Lower leg skin (tissue), 4 donors: Measurements from ENCODE around the gene TXNDC15. TPM values are rescaled to one million over a fixed set of nuclear protein-coding genes. Genes with fewer than 3 reads are reported as not detected.

Experiments
- DNase-seq, 2 donors: peaks; one replicate each; pipeline ENCODE4 v3.0.0-alpha.2; 2019; ENCODE audit warnings: low spot score in 2 of 2
- H3K4me3 ChIP-seq: fragments of 200-600 bp; sonication (generic); 2 replicates; pipeline ENCODE4 v1.5.1; 2017; ENCODE audit warnings: mild to moderate bottlenecking, low read depth; ENCODE audit not compliant: poor library complexity, severe bottlenecking
- POLR2A ChIP-seq, 2 donors: fragments of 450-650 bp; IDR thresholded peaks; one replicate each; pipeline ENCODE4 v1.6.1; 2016 to 2017; ENCODE audit warnings: antibody characterized with exemption in 2 of 2, mild to moderate bottlenecking in 1 of 2, moderate library complexity in 1 of 2
- WGBS, 2 donors: methylation state at CpG; one replicate each; pipeline ENCODE4 v1.1.5; 2018; 5-methylcytosine and 5-hydroxymethylcytosine counted together
- intact Hi-C: fragments of 100-400 bp; cut with DNase I; formaldehyde crosslinking; loops from one replicate; pipeline ENCODE4 v1.15.0; 2023; ENCODE audit warnings: low total_unique reads
- total RNA-seq, 4 donors: library from RNA; depleted of rRNA; stranded (reverse); fragments of >200 nt; gene quantifications; one replicate each; pipeline ENCODE4 v1.1.0, GENCODE V29; 2016
- TF ChIP-seq, protein P1 (sequence below), 3 donors: fragments of 450-650 bp; IDR thresholded peaks; one replicate each; pipeline ENCODE4 v1.5.1; 2016; ENCODE audit warnings: antibody characterized with exemption in 3 of 3, mild to moderate bottlenecking in 3 of 3, moderate library complexity in 2 of 3

TXNDC15 gene
- total RNA-seq, 4 donors from 2014 or later: 32.4 to 71.7 (median 49.7) TPM

- H3K4me3 ChIP-seq: no peak overlapping the region
- TF ChIP-seq, protein P1, sequence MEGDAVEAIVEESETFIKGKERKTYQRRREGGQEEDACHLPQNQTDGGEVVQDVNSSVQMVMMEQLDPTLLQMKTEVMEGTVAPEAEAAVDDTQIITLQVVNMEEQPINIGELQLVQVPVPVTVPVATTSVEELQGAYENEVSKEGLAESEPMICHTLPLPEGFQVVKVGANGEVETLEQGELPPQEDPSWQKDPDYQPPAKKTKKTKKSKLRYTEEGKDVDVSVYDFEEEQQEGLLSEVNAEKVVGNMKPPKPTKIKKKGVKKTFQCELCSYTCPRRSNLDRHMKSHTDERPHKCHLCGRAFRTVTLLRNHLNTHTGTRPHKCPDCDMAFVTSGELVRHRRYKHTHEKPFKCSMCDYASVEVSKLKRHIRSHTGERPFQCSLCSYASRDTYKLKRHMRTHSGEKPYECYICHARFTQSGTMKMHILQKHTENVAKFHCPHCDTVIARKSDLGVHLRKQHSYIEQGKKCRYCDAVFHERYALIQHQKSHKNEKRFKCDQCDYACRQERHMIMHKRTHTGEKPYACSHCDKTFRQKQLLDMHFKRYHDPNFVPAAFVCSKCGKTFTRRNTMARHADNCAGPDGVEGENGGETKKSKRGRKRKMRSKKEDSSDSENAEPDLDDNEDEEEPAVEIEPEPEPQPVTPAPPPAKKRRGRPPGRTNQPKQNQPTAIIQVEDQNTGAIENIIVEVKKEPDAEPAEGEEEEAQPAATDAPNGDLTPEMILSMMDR (IDR thresholded peaks at IDR 0.05): no peak
- no peak for TF ChIP-seq POLR2A (IDR thresholded peaks at IDR 0.05)
- WGBS, 2 donors: 75 to 80% methylated on average over 8 of the region's 8 CpGs
- no peak for DNase-seq
- intact Hi-C loops: loop anchor here (10.0 kb wide), 1 partner anchor 273 kb away; no protein-coding TSS in a partner anchor
These were observed 37.4 kb downstream of the TXNDC15 start for GRCh38 chr5:134911285-134912206.

GRCh38 chr5:134913254-134913653 lies 39.1 kb downstream of the TXNDC15 start:
- WGBS, 2 donors: 81 to 99% methylated on average over 3 of the region's 3 CpGs

DNA sequence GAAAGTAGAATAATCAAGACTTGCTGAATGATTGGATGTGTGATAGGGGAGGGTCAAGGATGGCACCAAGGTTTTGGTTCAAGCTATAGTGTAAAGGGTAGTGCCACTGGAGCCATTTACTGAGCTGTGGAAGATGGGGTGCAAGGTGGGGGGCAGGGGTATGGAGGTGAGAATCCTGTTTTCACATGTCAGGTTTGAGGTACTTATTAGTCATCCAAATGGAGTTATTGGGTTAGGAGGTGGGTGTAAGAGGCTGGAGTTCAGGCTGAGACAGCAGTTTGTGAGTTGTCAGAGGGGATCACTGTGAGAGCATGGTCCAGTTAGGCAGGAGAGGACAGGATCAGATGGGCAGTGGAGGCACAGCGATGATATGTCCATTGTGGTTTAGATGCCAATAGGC lies 39.6 kb downstream of the TXNDC15 start:
- intact Hi-C loops: loop anchor here (10.0 kb wide), 1 partner anchor 271 kb away; no protein-coding TSS in a partner anchor
- DNase-seq: no peak
- TF ChIP-seq POLR2A (IDR thresholded peaks at IDR 0.05): no peak
- TF ChIP-seq, protein P1 (IDR thresholded peaks at IDR 0.05): no peak
- 95 to 100% methylated on average over 1 of the region's 1 CpG for WGBS, 2 donors
- no peak overlapping the region for H3K4me3 ChIP-seq

More at GRCh38 chr5:134913254-134913653, 39.1 kb downstream of the TXNDC15 start:
- H3K4me3 ChIP-seq: no peak overlapping the region
- TF ChIP-seq, protein P1 (IDR thresholded peaks at IDR 0.05): no peak
- no peak for TF ChIP-seq POLR2A (IDR thresholded peaks at IDR 0.05)
- no peak for DNase-seq
- intact Hi-C loops: loop anchor here (10.0 kb wide), 1 partner anchor 272 kb away; no protein-coding TSS in a partner anchor

DNA sequence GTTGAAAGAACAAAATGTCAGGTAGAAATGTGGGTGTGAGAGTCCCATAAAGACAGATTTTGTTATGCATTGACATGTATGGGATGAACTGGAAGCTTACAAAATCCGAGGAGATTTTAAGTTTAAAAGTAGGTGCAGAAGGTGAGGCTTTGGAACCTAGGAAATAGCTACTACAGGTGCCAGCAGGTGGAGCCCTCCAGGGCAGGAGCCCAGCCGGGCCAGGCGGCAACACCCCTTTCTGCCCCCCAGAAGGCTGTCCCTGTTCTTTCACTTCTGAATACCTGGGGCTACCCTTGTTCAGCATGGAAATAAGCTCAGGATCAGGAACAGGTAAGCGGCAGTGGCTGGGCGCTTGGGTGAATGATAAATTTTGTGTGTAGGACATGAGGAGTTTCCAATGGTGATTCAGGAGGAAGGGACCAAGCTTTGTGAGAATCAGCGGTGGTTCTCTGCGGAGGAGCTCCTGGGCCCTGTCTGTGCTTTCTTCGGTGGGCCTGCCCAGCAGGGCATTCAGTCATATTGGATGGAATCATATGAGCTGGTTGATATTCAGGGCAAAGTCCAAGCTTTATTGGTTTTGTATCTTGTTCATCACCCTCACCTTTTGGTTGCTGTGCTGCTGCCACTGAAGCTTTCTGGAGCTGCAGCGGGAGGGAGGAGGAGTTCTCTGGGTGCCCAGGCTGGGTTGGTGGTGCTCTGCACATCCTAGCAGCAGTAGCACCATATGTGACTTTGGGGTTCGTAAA lies 43.1 kb downstream of the TXNDC15 start:
- WGBS, 2 donors: 88 to 89% methylated on average over 10 of the region's 10 CpGs
- TF ChIP-seq, protein P1 (IDR thresholded peaks at IDR 0.05): no peak
- no peak for TF ChIP-seq POLR2A (IDR thresholded peaks at IDR 0.05)
- no peak for DNase-seq
- no peak overlapping the region for H3K4me3 ChIP-seq
- intact Hi-C loops: loop anchor here (10.0 kb wide), 1 partner anchor 268 kb away; no protein-coding TSS in a partner anchor

GRCh38 chr5:134918861-134919260 lies 44.7 kb downstream of the TXNDC15 start:
- 88 to 93% methylated on average over 3 of the region's 3 CpGs for WGBS, 2 donors
- intact Hi-C loops: loop anchor here (10.0 kb wide), 1 partner anchor 266 kb away; no protein-coding TSS in a partner anchor
- no peak for DNase-seq
- TF ChIP-seq, protein P1 (IDR thresholded peaks at IDR 0.05): no peak
- TF ChIP-seq POLR2A (IDR thresholded peaks at IDR 0.05): no peak
- no peak overlapping the region for H3K4me3 ChIP-seq
